ENCODE data around the gene CCR5AS.

DNA sequence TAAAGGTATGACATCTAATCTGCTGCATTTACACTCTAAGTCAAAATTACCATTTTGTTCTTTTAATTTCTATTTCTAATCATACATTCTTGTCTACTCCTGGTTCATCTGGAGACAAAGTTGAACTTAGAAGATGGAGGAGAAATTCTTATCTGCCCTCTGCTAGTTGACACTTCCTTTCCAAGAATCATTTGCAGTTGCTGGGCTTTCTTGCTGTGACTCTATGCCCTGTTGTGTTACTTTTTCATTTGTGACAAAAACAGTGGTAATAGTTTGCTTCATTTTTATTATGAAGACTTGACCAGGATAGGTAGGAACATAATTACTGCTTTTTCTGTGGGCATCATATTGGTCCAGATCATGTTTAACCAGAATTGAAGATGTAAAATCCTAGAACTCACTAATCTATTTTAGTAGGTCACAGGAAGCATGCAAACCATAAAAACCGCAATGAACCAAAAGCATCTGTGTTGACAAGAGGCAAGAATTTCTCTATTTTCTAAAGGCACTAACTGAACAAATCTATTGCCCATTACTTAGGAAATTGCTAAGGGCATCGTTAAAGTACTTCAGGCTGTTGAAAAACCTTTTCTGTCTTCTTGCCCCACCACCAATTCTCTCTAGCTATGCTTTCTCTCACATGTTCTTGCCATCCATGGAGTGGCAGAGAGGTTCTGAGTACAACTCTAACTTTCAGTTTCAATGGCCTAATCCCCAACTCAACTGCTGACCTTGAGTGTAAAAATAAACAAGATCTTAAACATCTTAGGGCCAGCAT, 57.2 kb downstream of the CCR5AS start:
- TF ChIP-seq CTCF (IDR thresholded peaks at IDR 0.05) (no peak), POLR2A (IDR thresholded peaks at IDR 0.05) (no peak)
